Measurements from ENCODE around the gene CHRNB2. TPM values are rescaled to one million over a fixed set of nuclear protein-coding genes. Genes with fewer than 3 reads are reported as not detected.
A peak's percentile ranks its signal among the peaks of the same experiment; 100 is the strongest.

CHRNB2 gene
- total and polyA plus RNA-seq, 9 of the 15 experiments (the other 6 are each of a cell fraction or from before 2014, with no cell fraction given): 0.01 TPM; not detected in 8

DNA sequence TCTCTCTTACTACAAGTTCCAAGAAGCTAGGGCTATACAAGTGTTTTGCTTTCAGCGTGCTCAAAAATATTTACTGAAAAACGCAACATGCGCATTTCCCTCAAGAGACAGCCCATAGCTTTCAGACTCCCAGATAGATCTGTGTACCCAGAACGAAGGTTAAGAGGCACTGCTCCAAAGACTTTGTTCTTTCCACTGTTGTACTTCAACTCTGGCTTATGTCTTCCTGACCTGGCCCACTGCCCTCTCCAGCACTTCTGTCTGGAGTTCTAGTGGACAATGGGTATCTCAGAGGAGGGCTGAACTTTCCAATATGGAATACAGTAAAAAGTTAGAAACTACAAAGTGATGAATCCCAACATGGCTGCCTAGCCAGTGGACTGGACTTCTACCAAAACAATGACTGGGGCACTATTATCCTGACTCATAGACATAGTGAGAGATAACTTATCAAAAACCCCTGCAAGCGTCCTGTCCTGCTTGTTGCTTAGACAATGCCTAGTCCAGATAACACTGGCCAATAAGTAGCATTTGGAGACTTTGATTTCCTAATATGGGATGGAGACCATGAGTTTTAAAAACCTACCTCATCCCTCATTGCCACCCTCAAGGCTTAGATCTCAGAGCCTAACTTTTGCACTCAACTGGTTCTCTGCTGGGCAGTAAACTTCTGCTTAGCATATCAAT lies 49.2 kb downstream of the CHRNB2 start (continued):
- no peak for TF ChIP-seq ZNF407 (IDR thresholded peaks at IDR 0.05; ENCODE audit: low read depth)
- TF ChIP-seq XRCC5 (IDR thresholded peaks at IDR 0.05; ENCODE audit: low read depth, low read length): no peak
- no peak for TF ChIP-seq POLR3A (IDR thresholded peaks at IDR 0.05; ENCODE audit: borderline replicate concordance, extremely low read depth, insufficient read depth, insufficient read length)
- TF ChIP-seq NEUROD1 (IDR thresholded peaks at IDR 0.05; ENCODE audit: borderline replicate concordance, low read depth, low read length, partially characterized antibody): no peak
- TF ChIP-seq, protein P1, sequence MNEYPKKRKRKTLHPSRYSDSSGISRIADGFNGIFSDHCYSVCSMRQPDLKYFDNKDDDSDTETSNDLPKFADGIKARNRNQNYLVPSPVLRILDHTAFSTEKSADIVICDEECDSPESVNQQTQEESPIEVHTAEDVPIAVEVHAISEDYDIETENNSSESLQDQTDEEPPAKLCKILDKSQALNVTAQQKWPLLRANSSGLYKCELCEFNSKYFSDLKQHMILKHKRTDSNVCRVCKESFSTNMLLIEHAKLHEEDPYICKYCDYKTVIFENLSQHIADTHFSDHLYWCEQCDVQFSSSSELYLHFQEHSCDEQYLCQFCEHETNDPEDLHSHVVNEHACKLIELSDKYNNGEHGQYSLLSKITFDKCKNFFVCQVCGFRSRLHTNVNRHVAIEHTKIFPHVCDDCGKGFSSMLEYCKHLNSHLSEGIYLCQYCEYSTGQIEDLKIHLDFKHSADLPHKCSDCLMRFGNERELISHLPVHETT (CRISPR knock-in tag; conservative IDR thresholded peaks at IDR 0.05 in 1 of 2, IDR thresholded peaks at IDR 0.05 in 1 of 2): peak in 1 of 2 experiments; percentile 65; a peak in 2 of 4 replicates
- TF ChIP-seq GTF2E2 (tag; IDR thresholded peaks at IDR 0.05): no peak
- peak; percentile 50 for TF ChIP-seq MAFG (tag; conservative IDR thresholded peaks at IDR 0.05)
- no peak for TF ChIP-seq HSF4 (CRISPR knock-in tag; IDR thresholded peaks at IDR 0.05; ENCODE audit: borderline replicate concordance)
- TF ChIP-seq NR1H2 (CRISPR knock-in tag; IDR thresholded peaks at IDR 0.05): no peak
- peak; percentile 73; the same call in 1 of the 2 replicates for TF ChIP-seq ZNF395 (CRISPR knock-in tag; IDR thresholded peaks at IDR 0.05)
- TF ChIP-seq SRSF9 (IDR thresholded peaks at IDR 0.05; ENCODE audit: borderline replicate concordance, low read depth, low read length): no peak
- no peak for TF ChIP-seq MEF2A (IDR thresholded peaks at IDR 0.05; ENCODE audit: control insufficient read depth, low read depth, low read length)
- TF ChIP-seq, protein P2, sequence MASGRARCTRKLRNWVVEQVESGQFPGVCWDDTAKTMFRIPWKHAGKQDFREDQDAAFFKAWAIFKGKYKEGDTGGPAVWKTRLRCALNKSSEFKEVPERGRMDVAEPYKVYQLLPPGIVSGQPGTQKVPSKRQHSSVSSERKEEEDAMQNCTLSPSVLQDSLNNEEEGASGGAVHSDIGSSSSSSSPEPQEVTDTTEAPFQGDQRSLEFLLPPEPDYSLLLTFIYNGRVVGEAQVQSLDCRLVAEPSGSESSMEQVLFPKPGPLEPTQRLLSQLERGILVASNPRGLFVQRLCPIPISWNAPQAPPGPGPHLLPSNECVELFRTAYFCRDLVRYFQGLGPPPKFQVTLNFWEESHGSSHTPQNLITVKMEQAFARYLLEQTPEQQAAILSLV (tag; IDR thresholded peaks at IDR 0.05): no peak
- no peak for TF ChIP-seq ZBTB8A (IDR thresholded peaks at IDR 0.05; ENCODE audit: partially characterized antibody)
